Right renal cortex interstitium (tissue), 3 donors: Measurements from ENCODE around the gene ATF5. TPM values are rescaled to one million over a fixed set of nuclear protein-coding genes. Genes with fewer than 3 reads are reported as not detected.

ENCODE experiments used
- DNase-seq, 3 donors: peaks; one replicate each; pipeline ENCODE4 v3.0.0-alpha.2; 2013; ENCODE audit warnings: low read depth in 3 of 3, low spot score in 2 of 3
- polyA plus RNA-seq, 3 donors: library from polyadenylated mRNA; unstranded; fragments of 120-200 nt; gene quantifications; one replicate each; pipeline ENCODE4 v1.2.1, GENCODE V29; 2013; ENCODE audit not compliant: insufficient read length in 3 of 3

ATF5 gene
- polyA plus RNA-seq, 3 donors, result 19.7 to 20.8 (median 20.6) TPM

DNA sequence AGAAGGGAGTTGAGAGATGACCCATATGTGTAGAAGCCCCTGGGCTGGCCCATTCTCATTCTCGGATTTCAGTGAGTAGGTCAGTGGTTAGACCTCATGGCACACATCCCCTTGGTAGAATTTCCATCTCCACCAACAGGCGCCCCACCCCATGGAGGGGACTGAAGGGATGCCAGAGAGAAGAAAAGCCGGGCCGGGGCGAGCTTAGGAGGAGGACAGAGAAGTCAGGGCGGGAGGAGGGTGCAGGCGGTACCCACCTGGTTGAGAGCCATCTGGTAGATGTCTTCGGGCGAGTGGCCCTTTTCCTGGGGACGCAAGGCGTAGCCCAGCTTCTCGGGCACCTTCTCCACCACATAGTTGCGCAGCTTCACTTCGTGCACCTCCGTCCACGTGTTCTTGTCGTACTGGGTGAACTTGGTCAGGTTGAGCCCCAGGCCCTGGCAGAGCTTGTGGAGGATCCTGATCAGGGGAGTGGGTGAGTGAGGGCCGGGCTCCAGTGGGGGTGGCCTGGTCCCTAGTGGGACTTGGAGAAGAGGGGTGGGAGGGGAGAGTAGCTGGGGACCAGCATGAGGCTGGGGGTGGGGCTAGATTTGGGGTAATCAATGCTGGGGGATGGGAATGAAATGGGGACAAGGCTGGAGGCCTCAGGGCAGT, 34.9 kb upstream of the ATF5 start:
- DNase-seq, result no peak

DNA sequence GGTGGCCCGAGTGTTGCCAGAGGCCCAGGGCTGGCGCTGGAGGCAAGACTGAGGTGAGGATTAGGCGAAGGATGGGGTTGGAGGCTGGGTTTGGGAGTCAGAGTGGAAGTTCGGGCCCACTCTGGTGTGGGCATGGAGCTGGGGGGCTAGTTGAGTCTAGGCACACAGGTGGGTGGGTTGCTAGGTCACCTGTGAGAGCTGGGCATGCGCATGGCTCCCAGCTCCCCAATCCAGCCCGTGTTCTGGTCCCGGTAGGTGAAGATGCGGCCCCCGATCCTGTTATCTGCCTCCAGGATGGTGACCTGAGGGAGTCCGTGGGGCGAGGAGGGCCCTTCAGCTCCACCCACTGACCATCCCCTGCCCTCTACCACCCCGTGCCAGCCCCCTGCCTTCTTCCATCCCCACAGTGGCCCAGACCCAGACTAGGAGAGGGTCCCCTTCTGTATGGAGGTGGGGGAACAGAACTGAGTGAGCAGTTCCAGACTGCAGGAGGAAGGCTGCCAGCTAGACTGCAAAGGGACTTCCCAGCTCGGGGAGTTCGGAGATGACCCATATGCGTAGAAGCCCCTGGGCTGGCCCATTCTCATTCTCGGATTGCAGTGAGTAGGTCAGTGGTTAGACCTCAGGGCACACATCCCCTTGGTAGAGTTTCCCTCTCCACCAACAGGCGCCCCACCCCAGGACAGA, 34.0 kb upstream of the ATF5 start:
- no peak for DNase-seq

DNA sequence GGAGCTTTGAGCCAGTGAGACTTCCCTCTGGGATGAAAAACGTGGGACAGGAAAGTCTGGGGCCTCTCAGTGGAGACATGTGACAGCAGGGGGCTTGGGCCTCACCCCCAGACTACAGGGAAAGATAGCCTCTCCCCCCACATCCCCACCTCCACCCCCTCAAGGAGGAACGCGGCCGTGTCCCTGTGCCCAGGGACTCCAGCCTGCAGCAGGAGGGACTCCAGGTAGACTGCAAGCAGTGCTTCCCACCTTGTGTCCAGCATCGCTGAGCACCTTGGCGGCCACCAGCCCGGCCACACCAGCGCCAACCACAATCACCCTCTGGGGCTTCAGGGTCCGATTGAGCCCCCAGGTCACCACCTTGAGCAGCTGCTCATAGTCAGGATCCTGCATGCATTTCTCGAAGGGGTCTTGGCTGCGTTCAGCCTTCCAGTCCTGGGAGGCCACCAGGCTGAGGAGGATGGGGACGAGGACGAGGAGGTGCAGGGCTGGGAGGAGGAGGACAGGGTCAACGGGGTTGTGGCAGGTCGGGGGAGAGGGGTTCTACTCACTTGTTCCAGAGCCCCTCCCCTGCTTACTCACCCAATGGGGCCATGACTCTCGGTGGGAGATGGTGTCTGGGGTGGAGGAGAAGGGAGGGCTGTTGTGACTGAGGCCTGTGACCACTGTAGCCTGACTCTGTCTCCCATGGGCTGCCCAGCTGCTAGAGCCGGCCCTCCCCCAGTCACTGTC, 33.3 kb upstream of the ATF5 start:
- no peak for DNase-seq

DNA sequence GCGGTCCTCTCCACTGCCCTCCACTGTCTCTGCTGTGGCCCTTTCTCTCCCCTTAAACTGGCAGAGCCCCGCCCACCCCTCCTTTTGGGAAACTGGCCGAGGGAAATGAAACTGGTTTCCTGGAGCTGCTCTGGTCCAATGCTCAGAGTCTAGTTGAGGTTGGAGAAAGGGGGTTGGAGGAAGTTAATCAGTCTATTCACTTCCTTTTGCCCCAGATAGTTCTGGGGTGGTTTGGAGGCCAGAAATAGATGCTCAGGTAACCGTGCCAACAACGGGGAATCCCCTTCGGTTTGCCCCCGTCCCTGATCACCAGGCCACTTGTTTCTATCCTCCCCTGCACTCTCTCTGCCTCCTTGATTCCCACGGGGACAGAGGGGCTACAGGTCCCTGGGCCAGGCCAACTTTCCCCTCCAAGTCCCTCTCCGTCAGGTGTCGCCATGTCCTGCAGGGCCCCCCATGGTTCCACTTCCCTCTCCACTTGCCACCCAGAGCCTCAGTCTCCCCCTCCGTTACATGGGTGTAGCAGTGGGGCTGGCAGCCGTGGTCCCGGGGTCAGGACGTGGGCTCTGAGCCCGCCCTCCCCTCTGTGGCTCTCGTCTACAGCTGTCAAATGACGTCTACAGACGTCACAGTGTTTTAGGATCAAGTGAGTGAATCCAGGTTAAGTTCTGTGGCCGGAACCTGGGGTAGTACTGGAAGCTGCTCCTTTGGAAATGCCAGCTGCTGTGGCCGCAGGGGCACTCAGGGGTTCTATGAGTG, 32.0 kb upstream of the ATF5 start, which contains the start of gene IL4I1:
TSS of gene IL4I1 (minus strand) at position 25 of the 759 bp plus-strand sequence. CDS start 727 bp downstream, outside the sequence.
- DNase-seq, result no peak

DNA sequence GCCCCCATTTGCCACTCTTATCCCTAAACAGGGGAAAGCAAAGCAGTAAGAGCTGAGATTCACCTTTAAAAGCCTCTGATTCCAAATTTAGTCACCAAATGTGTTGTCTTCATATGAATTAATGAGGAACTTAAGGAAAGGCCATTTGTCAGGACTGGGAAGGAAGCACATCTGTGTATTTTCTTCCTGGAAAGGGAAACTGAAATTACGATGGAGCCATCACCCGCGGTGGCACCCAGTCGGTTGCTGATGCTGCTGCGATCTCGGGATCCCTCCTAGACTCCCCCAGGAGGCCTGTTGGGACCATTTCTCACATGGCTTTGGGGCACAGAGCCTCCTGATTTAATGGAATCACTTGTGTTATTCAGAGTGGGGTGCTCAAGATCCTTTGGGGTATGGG, 24.9 kb upstream of the ATF5 start:
- no peak for DNase-seq

DNA sequence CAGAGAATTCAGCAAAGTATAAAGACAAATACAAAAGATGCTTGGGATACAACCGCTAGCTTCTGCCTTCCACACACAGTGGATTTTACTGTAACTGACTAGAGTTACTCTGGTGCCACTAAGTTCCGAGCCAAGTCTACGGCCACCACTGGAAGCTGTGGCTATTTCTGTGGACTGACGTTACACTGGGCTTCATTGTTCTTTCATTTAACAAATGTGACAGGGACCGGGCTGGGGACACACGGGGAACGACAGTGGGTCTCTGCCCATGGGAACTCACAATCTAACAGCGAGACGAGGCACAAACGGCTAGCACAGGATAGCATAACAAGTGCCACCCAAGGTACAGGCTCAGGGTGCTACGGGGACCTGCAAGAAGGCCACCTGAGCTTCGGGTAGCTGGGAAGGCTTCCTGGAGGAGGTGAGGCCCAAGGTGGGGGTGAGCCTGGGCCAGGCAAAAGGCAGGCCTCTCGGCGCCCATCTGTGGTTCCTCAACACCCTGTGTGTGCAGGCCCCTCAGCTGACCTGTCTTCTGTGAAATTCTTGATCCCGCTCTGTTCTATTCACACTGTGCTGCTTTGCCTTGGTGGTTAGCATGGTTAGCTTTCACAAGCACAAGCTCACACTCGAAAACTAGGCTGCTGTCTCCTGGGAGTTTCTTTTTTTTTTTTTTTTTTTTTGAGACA, 22.0 kb upstream of the ATF5 start:
- no peak for DNase-seq

DNA sequence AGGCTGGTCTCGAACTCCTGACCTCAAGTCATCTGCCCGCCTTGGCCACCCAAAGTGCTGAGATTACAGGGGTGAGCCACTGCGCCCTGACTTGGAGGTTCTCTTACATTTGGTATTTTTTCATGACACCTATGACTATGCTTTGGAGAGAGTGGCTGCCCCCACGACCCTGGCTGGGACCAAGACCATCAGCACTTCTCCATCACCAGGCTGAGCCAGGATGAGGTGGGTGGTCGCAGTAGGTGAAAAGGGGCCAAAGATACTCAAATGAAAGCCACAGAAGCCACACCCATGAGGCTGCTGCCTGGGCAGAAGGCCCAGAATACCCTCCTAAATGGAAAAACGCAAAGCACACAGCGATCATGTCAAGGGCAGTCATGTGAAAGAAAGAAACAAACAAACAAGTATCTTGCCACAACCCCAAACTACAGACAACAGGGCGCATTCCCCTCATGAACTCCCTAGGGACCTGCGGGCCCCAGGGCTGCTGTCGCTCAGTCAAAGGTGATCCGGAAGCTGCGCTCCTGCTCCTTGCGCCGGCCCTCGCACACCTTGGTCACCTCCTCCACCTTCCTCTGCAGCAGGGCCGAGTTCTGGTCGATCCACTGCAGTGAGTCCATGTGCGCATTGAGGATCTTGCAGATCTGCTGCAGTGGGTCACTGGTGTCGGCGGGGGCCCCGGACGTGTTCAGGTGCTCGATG, 21.1 kb upstream of the ATF5 start:
- DNase-seq, result no peak

DNA sequence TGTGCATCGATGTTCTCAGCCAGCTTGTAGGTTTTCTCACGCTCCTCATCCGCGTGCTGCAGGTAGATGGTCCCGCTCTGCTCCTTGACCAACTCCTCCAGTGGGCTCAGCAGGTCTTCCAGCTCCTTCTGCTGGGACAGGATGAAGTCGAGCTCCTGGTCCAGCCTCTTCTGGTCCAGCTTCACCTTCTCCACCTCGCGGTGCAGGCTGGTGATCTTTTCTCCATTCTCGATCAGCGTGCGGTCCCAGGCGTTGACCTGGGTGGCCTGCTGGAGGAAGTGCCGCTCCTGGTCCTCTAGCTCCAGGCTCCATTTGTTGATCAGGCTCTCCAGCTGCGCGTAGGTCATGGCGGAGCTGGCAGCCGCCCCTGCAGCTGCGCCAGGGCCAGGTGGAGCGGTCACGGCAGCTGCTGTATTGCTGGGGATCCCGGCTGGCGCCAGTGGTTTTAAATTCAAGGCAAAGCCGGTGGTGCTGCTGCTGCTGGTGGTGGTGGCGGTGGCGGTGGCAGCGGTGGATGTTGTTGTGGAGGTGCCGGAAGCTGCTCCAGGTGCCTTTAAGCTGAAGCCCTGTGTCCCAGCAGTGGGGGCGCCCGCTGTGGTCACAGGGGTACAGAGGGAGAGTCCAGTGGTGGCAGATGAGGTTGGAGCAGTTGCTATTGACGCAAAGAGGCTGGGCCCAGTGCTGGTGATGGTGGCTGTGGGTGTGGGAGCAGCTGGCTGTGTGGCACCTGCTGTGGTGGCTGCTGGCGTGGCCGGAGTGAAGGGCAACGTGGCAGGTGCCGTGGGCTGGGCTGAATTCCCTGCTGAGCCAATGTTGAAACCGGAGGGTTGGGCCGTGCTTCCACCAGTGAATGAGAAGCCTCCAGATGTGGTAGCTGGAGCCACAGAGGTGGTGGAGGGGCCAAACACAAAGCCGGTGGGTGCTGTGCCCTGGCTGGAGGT, 20.3 kb upstream of the ATF5 start:
- DNase-seq, result no peak

DNA sequence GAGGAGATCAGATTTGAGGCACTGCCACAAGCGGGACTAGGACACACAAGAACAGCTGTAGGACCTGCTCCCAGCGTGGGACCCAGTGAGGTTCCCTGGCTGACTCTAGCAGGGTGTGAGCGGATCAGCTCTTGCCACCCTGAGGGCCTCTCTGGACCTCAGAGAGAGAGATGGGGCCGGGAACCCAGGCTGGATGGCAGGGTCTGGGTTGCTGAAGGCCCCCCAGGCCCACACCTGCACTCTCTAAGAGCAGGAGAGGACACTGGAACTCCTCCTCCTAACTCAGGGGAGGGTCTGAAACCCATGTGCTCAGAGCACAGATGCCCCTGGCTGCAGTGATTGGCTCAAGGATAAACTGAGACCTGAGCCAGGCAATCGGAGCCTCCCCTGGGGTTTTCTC, 18.8 kb upstream of the ATF5 start:
- DNase-seq, result no peak

DNA sequence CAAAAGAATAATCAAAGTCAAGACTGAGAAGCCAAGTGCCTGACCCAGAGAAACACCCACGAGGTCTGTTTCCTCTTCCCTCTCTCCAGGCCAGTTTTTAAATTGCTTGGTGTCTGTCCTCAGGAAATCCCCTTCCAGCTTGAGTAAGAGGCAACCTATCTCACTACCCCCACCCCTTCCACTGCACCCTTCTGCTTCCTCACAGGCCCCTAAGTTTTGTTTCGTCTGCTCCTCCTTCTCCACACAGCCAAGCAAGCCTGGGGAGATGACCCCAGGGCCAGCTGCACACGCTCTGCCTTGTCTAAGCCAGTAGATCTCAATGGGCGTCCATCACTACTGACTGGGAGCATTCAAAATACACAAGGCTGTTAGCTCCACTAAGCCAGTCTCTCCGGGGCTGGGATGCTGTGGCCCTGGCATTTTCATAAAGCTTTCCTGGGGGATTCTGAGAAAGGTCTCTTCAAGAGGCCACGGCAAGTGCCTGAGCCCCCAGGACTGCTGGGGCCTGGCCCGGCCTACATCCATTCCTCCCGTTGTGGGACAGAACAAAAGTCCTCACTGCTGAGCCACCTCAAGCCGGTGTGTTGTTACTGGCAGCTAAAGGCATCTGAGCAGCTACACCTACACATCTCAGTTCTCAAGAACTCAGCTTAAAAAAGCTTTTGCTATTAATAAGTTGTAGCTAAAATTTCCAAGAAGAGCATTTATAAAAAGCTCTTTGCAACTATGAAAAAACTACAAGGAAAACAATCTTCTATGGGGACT, 17.4 kb upstream of the ATF5 start:
- no peak for DNase-seq

DNA sequence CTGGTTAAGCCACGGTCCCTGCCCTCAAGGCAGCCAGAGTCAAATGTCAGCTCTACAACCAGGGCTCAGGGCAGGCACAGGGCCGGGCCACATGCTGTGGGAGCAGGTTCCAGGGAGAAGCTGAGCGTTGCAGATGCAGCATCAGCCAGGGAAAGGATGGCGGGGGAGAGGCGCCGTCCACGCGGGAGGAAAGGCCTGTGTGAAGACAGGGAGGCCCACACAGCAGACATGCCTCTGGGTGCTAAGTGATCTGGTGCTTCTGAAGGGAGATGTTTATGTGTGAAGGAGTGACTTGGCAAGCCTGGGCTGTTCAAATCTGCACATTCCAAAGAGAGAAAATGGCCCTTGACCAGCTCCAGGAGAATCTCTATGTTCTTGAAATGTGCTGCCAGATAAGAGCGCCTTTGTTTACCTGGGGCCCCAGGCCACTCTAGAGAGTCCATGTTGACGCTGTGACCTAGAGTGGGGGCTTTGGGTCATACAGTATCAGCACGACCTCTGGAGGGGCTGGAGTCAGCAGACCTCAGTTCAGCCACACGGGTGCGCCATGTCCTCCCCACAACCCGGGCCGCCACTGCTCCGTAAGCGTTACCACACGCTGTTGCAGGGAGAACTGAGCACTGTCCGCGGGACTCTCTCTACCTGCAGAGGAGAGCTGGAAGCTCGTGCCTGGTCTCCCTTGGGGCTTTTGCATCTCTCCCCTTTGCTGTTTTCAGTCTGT, 15.9 kb upstream of the ATF5 start:
- DNase-seq, result no peak

DNA sequence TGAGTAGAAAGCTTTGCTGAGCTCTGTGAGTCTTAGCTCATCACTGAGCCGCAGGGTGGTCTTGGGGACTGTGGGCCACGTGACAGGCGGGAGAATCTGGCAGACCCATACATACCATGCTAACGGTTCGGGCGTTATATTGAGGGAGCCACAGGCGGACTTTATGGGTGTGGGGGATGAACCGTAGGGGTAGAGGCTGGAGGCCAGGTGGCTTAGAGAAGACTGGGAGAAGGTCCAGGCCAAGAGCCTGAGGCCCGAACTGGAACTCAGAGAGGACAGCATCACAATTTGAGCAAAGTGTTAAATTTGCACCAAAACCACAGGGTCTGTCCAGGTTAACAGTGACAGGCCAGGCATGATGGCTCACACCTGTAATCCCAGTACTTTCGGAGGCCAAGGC, 15.3 kb upstream of the ATF5 start:
- DNase-seq, result no peak

DNA sequence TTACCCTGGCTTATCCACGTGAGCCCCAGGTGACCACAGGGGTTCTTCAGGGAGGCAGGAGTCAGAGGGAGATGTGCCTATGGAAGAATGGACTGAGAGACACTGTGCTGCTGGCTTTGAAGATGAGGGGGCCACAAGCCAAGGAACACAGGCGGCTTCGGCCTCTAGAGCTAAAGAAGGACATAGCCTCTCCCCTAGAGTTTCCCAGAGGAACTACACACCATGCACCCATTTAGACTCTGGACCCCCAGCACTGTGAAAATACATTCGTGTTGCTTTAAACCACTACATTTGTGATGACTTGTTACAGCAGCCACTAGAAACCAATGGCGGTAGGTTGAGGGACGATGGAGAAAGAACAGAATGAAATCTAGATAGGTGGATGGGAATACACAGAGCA, 13.7 kb upstream of the ATF5 start:
- no peak for DNase-seq

DNA sequence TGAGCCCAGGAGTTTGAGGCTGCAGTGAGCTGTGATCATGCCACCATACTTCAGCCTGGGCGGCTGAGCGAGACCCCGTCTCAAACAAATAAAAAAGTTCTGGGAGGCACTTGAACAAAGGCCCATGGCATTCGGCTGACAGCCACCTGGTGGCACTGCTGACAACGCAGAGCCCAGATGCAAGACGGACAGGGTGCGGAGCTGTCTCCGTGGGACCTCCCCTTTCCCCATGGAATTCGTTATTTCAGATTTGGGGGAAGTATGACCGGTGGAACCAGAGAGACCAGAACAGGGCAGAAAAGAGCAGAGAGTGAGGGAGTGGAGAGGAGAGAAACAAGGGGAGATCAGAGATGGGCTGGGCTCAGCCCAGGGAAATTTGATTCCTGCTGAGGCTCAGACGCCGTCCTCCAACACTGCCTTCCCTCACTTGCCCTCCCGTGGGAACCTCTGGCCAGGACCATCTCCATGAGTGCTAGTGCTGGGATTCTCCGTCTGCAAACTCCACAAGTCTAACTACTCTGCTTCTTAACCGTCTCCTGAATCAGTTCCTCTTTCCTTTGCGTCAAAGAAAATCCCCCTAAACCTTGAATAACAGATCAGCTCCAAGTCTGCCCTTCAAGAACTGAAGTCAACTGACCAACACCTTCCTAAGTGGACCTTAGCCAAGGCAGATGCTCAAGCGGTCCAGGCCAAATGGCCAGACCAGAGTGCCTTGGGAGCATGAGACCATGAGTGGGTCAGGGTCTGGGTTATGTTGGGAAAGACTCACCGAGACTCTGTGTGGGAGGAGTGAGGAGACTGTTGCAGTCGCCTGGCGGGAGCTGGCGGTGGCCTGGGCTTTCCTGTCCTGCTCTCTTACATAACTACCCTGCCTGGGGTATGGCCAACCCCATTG, 11.9 kb upstream of the ATF5 start:
- DNase-seq, result no peak

DNA sequence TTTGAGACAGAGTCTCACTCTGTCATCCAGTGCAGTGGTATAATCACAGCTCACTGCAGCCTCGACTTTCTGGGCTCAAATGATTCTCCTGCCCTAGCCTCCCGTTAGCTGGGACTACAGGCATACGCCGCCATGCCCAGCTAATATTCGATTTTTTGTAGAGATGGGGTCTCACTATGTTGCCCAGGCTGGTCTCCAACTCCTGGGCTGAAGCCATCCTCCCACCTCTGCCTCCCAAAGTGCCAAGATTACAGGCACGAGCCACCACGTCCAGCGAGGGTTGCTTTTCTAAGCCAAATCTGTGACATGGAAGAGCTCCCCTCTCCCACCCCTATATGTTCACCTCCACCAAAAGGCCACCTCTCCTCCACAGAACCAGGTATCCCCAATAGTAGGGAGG, 10.9 kb upstream of the ATF5 start:
- DNase-seq, result no peak

DNA sequence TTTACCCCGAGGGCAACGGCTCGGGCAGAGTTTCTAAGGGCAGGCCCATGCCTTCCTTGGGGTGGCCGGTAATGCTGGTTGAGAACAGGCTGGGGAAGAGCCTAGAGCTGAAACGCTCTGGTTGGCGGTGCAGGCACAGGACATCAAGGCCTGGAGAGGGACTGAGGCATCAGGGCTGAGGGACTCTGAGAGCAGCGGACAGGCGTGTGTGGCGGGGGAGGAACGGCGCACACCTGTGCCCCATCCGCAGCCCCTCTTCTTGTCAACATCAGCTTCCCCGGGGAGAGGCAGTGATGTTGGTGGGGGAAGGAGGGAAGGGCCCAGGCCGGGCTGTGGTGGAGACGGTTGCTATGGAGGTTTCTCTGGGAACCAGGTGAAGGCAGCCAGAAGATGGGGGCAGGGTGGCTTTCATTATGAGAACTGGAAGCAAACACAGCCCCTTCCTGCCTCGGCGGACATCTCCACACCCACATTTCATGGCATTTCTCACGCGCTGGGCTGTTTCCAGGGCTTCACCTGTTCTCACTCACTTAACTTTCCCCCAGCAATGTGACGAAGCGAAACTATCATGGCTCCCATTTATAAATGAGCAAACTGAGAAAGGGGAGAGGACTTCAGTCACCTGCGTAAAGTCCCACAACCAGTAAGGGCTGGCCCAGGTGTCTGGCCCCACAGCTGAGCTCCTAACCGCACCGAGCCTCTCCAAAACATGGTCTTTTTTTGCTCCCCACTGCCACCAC, 8.2 kb upstream of the ATF5 start:
- no peak for DNase-seq
